Effector memory CD4-positive, alpha-beta T cell (primary cell): ENCODE measurements around the gene ADORA1.

ENCODE experiments used
- DNase-seq, 3 donors: peaks; one replicate each; pipeline ENCODE4 v3.0.0-alpha.2; 2020
- H3K27ac ChIP-seq: 2 replicates; pipeline ENCODE4 v1.7.0; 2013; ENCODE audit warnings: mild to moderate bottlenecking, low read length, moderate library complexity; ENCODE audit not compliant: insufficient read depth, poor library complexity, severe bottlenecking
- H3K27me3 ChIP-seq: replicated peaks from 2 replicates; pipeline ENCODE4 v1.7.0; 2013; ENCODE audit warnings: mild to moderate bottlenecking, low read length; ENCODE audit not compliant: insufficient read depth, control insufficient read depth, poor library complexity, severe bottlenecking
- H3K36me3 ChIP-seq: 2 replicates; pipeline ENCODE4 v1.7.0; 2013; ENCODE audit warnings: mild to moderate bottlenecking, low read length, moderate library complexity; ENCODE audit not compliant: control insufficient read depth, insufficient read depth
- H3K4me1 ChIP-seq: 2 replicates; pipeline ENCODE4 v1.7.0; 2013; ENCODE audit warnings: low read length, mild to moderate bottlenecking; ENCODE audit not compliant: control insufficient read depth, insufficient read depth, poor library complexity, severe bottlenecking
- H3K4me3 ChIP-seq: 2 replicates; pipeline ENCODE4 v1.7.0; 2013; ENCODE audit warnings: low read length, low read depth, mild to moderate bottlenecking; ENCODE audit not compliant: insufficient read depth, poor library complexity, severe bottlenecking
- H3K9me3 ChIP-seq: 2 replicates; pipeline ENCODE4 v1.7.0; 2013; ENCODE audit warnings: mild to moderate bottlenecking, low read length, moderate library complexity; ENCODE audit not compliant: control insufficient read depth

Gene ADORA1

GRCh38 chr1:203158960-203159665 is 31.6 kb downstream of the ADORA1 start:
- H3K4me1 ChIP-seq, result no peaks in the 10 kb centered on the region
- no peak overlapping the region for H3K4me3 ChIP-seq
- no peaks in the 10 kb centered on the region for H3K36me3 ChIP-seq
- no peaks in the 10 kb centered on the region for H3K9me3 ChIP-seq
- DNase-seq, result no peak
- H3K27me3 ChIP-seq, result no peaks in the 10 kb centered on the region
- H3K27ac ChIP-seq, result no peak overlapping the region

GRCh38 chr1:203159844-203160243 is 32.3 kb downstream of the ADORA1 start:
- H3K27me3 ChIP-seq, result no peaks in the 10 kb centered on the region
- H3K36me3 ChIP-seq, result no peaks in the 10 kb centered on the region
- H3K4me3 ChIP-seq, result no peak overlapping the region
- H3K9me3 ChIP-seq, result no peaks in the 10 kb centered on the region
- no peak overlapping the region for H3K27ac ChIP-seq
- no peak for DNase-seq
- no peaks in the 10 kb centered on the region for H3K4me1 ChIP-seq

GRCh38 chr1:203161175-203161574 is 33.6 kb downstream of the ADORA1 start:
- no peaks in the 10 kb centered on the region for H3K27me3 ChIP-seq
- H3K36me3 ChIP-seq, result no peaks in the 10 kb centered on the region
- H3K27ac ChIP-seq, result no peak overlapping the region
- no peak overlapping the region for H3K4me3 ChIP-seq
- DNase-seq, result no peak
- no peaks in the 10 kb centered on the region for H3K9me3 ChIP-seq
- H3K4me1 ChIP-seq, result no peaks in the 10 kb centered on the region

- Histone ChIP-seq H3K4me3 (no peak overlapping the region), H3K4me1 (no peaks in the 10 kb centered on the region), H3K27me3 (no peaks in the 10 kb centered on the region), H3K27ac (no peak overlapping the region), H3K36me3 (no peaks in the 10 kb centered on the region), H3K9me3 (no peaks in the 10 kb centered on the region)
- DNase-seq, result no peak
Measured at GRCh38 chr1:203161703-203162102, 34.2 kb downstream of the ADORA1 start.

GRCh38 chr1:203162403-203162802 is 34.9 kb downstream of the ADORA1 start:
- no peaks in the 10 kb centered on the region for H3K27me3 ChIP-seq

GRCh38 chr1:203163891-203164635 is 36.5 kb downstream of the ADORA1 start:
- Histone ChIP-seq H3K36me3 (no peaks in the 10 kb centered on the region), H3K27me3 (no peaks in the 10 kb centered on the region), H3K9me3 (no peaks in the 10 kb centered on the region), H3K4me1 (no peaks in the 10 kb centered on the region), H3K4me3 (no peak overlapping the region), H3K27ac (no peak overlapping the region)
- no peak for DNase-seq

More at GRCh38 chr1:203162403-203162802, 34.9 kb downstream of the ADORA1 start:
- H3K36me3 ChIP-seq, result no peaks in the 10 kb centered on the region
- DNase-seq, result no peak
- no peak overlapping the region for H3K27ac ChIP-seq
- H3K4me1 ChIP-seq, result no peaks in the 10 kb centered on the region
- no peak overlapping the region for H3K4me3 ChIP-seq
- no peaks in the 10 kb centered on the region for H3K9me3 ChIP-seq

GRCh38 chr1:203165101-203165799 is 37.7 kb downstream of the ADORA1 start:
- H3K36me3 ChIP-seq, result no peaks in the 10 kb centered on the region
- H3K4me1 ChIP-seq, result no peaks in the 10 kb centered on the region
- H3K27ac ChIP-seq, result no peak overlapping the region
- H3K27me3 ChIP-seq, result no peaks in the 10 kb centered on the region
- no peaks in the 10 kb centered on the region for H3K9me3 ChIP-seq
- DNase-seq, result no peak
- H3K4me3 ChIP-seq, result no peak overlapping the region

- no peaks in the 10 kb centered on the region for H3K9me3 ChIP-seq
- H3K36me3 ChIP-seq, result no peaks in the 10 kb centered on the region
- no peaks in the 10 kb centered on the region for H3K4me1 ChIP-seq
- no peak overlapping the region for H3K4me3 ChIP-seq
- no peak for DNase-seq
- H3K27me3 ChIP-seq, result no peaks in the 10 kb centered on the region
- H3K27ac ChIP-seq, result no peak overlapping the region
Measured at GRCh38 chr1:203165800-203166161, 38.3 kb downstream of the ADORA1 start.

- H3K9me3 ChIP-seq, result no peaks in the 10 kb centered on the region
- H3K4me3 ChIP-seq, result no peak overlapping the region
- H3K4me1 ChIP-seq, result no peaks in the 10 kb centered on the region
- H3K27ac ChIP-seq, result no peak overlapping the region
- no peaks in the 10 kb centered on the region for H3K36me3 ChIP-seq
- H3K27me3 ChIP-seq, result no peaks in the 10 kb centered on the region
- no peak for DNase-seq
Measured at GRCh38 chr1:203166192-203166940, 38.8 kb downstream of the ADORA1 start.
